ENCODE data around the gene OR11H6.
"Not testable (repeated sequence)": the region's sequence is repeated elsewhere in the genome, so short reads cannot be mapped to it uniquely, and the experiment has no call there.

The OR11H6 gene, protein sequence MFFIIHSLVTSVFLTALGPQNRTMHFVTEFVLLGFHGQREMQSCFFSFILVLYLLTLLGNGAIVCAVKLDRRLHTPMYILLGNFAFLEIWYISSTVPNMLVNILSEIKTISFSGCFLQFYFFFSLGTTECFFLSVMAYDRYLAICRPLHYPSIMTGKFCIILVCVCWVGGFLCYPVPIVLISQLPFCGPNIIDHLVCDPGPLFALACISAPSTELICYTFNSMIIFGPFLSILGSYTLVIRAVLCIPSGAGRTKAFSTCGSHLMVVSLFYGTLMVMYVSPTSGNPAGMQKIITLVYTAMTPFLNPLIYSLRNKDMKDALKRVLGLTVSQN

DNA sequence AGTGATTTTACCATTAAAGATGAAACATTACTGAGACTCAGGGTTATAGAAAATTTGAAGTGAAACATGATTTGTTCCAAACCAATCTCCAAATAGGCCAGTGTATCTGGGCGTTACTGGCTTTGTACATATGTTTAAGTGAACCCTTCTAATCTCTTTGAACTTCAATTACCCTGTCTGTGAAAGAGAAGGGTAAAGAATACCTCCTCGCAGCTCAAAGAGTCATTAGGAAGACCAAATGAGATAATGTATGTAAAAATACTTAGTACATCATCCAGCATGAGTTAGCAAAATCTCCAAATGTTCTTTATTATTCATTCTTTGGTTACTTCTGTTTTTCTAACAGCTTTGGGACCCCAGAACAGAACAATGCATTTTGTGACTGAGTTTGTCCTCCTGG lies at the start of gene OR11H6:
Gene OR11H6, plus strand, starts transcription at position 301 of the 400 bp plus-strand sequence. Its CDS starts 0 bp downstream, at position 301.
- no peaks in the 10 kb centered on the region for H3K9me3 ChIP-seq (ENCODE audit: low read length)
- H3K27me3 ChIP-seq (ENCODE audit: insufficient read depth, low read length), result peaks cover 4% of the 10 kb centered on the region

DNA sequence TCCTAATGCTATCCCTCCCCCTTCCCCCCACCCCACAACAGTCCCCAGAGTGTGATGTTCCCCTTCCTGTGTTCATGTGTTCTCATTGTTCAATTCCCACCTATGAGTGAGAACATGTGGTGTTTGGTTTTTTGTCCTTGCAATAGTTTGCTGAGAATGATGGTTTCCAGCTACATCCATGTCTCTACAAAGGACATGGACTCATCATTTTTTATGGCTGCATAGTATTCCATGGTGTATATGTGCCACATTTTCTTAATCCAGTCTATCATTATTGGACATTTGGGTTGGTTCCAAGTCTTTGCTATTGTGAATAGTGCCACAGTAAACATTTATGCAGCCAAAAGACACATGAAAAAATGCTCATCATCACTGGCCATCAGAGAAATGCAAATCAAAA lies 49.3 kb upstream of the OR11H6 start:
- not testable (repeated sequence) for H3K9me3 ChIP-seq (ENCODE audit: low read length)

More for the DNA sequence above, at the start of gene OR11H6:
- H3K4me1 ChIP-seq (ENCODE audit: insufficient read depth, low read length), result no peaks in the 10 kb centered on the region
- no peaks in the 10 kb centered on the region for H3K36me3 ChIP-seq (ENCODE audit: insufficient read depth, low read length)
- H3K4me3 ChIP-seq (ENCODE audit: low read length), result no peak within 1 kb of the TSS
- H2AFZ ChIP-seq (ENCODE audit: low read depth, low read length), result no peak within 1 kb of the TSS

DNA sequence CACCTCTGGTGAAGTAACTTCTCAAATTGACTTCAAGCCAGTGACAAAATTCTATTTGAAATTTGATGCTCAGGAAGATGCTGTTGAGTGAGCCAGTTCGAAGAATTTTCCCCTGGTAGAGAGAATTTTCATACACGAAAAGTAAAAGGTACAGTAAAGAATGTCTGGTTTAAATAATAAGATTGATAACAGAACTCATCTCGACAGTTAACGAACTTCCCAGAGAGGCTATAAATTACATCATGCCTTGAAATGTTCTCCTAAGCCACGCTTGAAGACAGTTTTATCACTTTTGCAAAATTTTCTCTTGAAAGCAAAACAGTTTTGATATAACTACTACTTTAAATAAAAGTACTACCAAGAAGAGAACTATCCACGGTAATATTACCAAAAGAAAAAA lies 47.2 kb upstream of the OR11H6 start:
- no peak overlapping the region for H2AFZ ChIP-seq (ENCODE audit: low read depth, low read length)
- no peak overlapping the region for H3K4me3 ChIP-seq (ENCODE audit: low read length)
- peaks cover under 1% of the 10 kb centered on the region for H3K27me3 ChIP-seq (ENCODE audit: insufficient read depth, low read length)
- no peaks in the 10 kb centered on the region for H3K9me3 ChIP-seq (ENCODE audit: low read length)
- no peaks in the 10 kb centered on the region for H3K36me3 ChIP-seq (ENCODE audit: insufficient read depth, low read length)
- H3K4me1 ChIP-seq (ENCODE audit: insufficient read depth, low read length), result no peaks in the 10 kb centered on the region

More for the DNA sequence above, 49.3 kb upstream of the OR11H6 start:
- not testable (repeated sequence) for H3K4me3 ChIP-seq (ENCODE audit: low read length); H3K27me3 ChIP-seq (ENCODE audit: insufficient read depth, low read length); H2AFZ ChIP-seq (ENCODE audit: low read depth, low read length); H3K4me1 ChIP-seq (ENCODE audit: insufficient read depth, low read length); H3K36me3 ChIP-seq (ENCODE audit: insufficient read depth, low read length)

DNA sequence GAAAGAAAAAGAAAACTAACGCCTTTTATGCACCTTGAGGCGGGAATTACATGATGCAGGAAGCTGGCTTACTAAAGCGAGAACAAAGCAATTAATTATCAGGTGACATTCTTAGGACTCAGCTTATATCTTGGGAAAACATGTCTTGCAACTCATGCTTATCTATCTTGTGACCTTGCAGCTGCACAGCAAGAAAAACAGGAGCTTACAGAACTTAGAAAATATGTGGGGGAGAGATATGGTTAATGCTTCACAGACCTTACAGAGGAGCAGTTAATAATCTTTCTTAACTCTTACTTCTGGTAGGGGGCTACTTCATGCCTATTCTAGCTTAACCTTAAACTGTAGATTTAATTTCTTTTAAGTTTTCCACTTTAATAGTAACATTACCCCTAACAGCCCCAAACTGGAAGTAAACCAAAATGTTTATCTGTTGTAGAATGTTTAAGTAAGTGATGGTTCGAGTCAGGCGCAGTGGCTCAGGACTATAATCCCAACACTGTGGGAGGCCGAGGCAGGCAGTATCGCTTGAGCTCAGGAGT lies 46.0 kb upstream of the OR11H6 start:
- Histone ChIP-seq H2AFZ (ENCODE audit: low read depth, low read length) (no peak overlapping the region), H3K36me3 (ENCODE audit: insufficient read depth, low read length) (no peaks in the 10 kb centered on the region), H3K27me3 (ENCODE audit: insufficient read depth, low read length) (peaks cover 2% of the 10 kb centered on the region), H3K4me3 (ENCODE audit: low read length) (no peak overlapping the region), H3K4me1 (ENCODE audit: insufficient read depth, low read length) (no peaks in the 10 kb centered on the region), H3K9me3 (ENCODE audit: low read length) (no peaks in the 10 kb centered on the region)

DNA sequence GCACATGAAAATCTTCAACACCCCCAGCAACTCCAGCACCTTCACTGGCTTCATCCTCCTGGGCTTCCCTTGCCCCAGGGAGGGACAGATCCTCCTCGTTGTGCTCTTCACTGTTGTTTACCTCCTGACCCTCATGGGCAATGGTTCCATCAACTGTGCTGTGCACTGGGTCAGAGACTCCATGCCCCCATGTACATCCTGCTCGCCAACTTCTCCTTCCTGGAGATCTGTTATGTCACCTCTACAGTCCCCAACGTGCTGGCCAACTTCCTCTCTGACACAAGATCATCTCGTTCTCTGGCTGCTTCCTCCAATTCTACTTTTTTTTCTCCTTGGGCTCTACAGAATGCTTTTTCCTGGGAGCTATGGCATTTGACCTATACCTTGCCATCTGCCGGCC lies 44.3 kb upstream of the OR11H6 start:
- H3K36me3 ChIP-seq (ENCODE audit: insufficient read depth, low read length), result no peaks in the 10 kb centered on the region
- H3K4me3 ChIP-seq (ENCODE audit: low read length), result no peak overlapping the region
- no peaks in the 10 kb centered on the region for H3K9me3 ChIP-seq (ENCODE audit: low read length)
- H3K4me1 ChIP-seq (ENCODE audit: insufficient read depth, low read length), result no peaks in the 10 kb centered on the region
- H2AFZ ChIP-seq (ENCODE audit: low read depth, low read length), result no peak overlapping the region
- peaks cover 2% of the 10 kb centered on the region for H3K27me3 ChIP-seq (ENCODE audit: insufficient read depth, low read length)

DNA sequence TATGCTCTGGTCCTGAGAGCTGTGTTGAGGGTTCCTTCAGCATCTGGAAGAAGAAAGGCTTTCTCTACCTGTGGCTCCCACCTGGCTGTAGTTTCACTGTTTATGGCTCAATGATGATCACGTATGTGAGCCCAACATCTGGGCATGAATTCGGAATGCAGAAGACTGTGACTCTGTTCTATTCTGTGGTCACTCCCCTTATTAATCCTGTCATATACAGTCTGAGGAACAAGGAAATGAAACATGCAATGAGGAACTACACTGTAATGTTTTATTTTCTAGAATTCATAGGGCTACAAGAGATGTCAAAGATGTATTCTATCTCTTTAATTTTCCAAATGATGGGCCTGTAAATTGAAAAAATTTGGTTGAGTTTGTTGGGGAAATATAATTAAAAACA lies 43.6 kb upstream of the OR11H6 start:
- Histone ChIP-seq H3K4me3 (ENCODE audit: low read length) (no peak overlapping the region), H3K4me1 (ENCODE audit: insufficient read depth, low read length) (no peaks in the 10 kb centered on the region), H3K36me3 (ENCODE audit: insufficient read depth, low read length) (no peaks in the 10 kb centered on the region), H3K27me3 (ENCODE audit: insufficient read depth, low read length) (peaks cover 2% of the 10 kb centered on the region), H3K9me3 (ENCODE audit: low read length) (no peaks in the 10 kb centered on the region), H2AFZ (ENCODE audit: low read depth, low read length) (no peak overlapping the region)

DNA sequence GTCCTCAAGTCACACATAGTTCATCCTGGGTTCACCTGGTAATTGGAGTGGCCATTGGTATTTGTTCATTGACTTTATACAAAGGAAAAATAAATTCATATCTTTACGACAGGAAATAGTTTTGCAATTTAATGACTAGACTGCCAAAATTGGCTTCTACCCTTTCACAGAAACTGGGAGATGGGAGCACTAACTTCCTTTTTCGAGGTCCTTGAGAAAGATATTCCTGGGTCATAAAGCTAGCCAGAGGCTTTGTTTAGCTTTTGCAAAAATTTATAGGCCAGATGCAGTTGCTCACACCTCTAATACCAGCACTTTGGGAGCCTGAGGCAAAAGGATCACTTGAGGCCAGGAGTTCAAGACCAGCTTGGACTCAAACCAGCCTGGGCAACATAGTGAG lies 43.0 kb upstream of the OR11H6 start:
- Histone ChIP-seq H3K9me3 (ENCODE audit: low read length) (no peaks in the 10 kb centered on the region), H3K4me3 (ENCODE audit: low read length) (no peak overlapping the region), H2AFZ (ENCODE audit: low read depth, low read length) (no peak overlapping the region), H3K4me1 (ENCODE audit: insufficient read depth, low read length) (no peaks in the 10 kb centered on the region), H3K36me3 (ENCODE audit: insufficient read depth, low read length) (no peaks in the 10 kb centered on the region), H3K27me3 (ENCODE audit: insufficient read depth, low read length) (peaks cover 2% of the 10 kb centered on the region)

DNA sequence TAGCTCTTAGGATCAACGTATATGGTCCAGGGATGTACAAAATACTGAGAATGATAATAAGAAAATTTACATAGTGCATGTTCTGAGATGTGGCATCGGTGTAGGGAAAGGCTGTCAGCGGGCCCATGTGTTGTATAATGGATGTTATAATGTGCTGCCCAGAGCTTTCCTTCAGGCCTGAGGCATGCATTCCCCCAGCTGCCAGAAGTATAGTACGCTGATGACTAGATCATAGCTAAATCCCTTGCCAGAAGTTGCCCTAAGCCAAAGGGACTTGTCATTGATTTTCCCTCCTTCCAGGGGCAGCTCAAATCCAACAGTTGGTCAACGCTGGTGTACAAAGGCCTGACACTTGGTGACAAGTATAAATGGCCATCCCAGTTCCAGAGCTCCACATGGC lies 39.3 kb upstream of the OR11H6 start:
- H3K4me3 ChIP-seq (ENCODE audit: low read length), result no peak overlapping the region
- no peaks in the 10 kb centered on the region for H3K9me3 ChIP-seq (ENCODE audit: low read length)
- no peaks in the 10 kb centered on the region for H3K4me1 ChIP-seq (ENCODE audit: insufficient read depth, low read length)
- no peaks in the 10 kb centered on the region for H3K36me3 ChIP-seq (ENCODE audit: insufficient read depth, low read length)
- no peak overlapping the region for H2AFZ ChIP-seq (ENCODE audit: low read depth, low read length)
- peaks cover 2% of the 10 kb centered on the region for H3K27me3 ChIP-seq (ENCODE audit: insufficient read depth, low read length)

DNA sequence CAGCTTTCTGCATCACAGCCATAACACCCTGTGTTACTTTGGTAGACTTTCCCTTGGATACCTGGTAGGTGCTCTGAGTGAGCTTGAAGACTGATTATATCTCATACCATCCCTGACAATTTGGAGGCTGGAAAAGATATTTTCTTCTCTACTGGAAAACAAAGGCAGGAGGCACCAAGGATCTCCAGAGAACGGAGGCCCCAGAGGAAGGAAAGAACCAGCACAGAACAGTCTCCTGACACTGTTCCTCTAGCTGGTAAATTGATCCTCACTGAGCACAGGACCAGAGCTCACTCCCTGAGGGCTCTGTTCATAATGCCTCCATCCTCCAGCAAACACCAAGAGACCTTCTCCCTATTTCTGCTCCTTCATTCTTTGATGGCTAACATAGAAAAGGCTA lies 32.9 kb upstream of the OR11H6 start, which contains the start of gene OR11G2:
Gene OR11G2, plus strand, starts transcription at position 301 of the 400 bp plus-strand sequence. CDS start 6,542 bp downstream, outside the sequence.
- no peak within 1 kb of the TSS for H2AFZ ChIP-seq (ENCODE audit: low read depth, low read length)
- H3K4me3 ChIP-seq (ENCODE audit: low read length), result no peak within 1 kb of the TSS
- no peaks in the 10 kb centered on the region for H3K4me1 ChIP-seq (ENCODE audit: insufficient read depth, low read length)
- no peaks in the 10 kb centered on the region for H3K9me3 ChIP-seq (ENCODE audit: low read length)
- peaks cover 7% of the 10 kb centered on the region for H3K27me3 ChIP-seq (ENCODE audit: insufficient read depth, low read length)
- no peaks in the 10 kb centered on the region for H3K36me3 ChIP-seq (ENCODE audit: insufficient read depth, low read length)

DNA sequence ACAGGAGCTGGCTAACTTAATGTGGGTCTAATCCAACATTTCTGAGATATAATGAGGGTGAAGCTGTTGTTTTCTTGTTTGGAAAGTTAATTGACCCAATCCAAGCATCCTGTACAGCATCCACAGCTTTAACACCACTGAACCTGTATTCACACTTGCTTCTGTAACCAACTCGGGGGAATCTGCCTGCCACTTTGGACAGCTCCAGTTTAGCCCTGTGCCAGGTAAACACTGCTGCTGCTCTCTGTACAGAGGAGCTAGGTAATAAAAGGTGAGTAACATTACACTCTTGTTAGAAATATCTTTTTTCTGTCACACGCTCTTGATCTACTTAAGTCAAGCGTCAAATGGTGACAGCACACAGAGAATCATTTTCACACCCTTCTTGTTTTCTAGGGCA lies 32.1 kb upstream of the OR11H6 start:
- H3K36me3 ChIP-seq (ENCODE audit: insufficient read depth, low read length), result no peaks in the 10 kb centered on the region
- no peaks in the 10 kb centered on the region for H3K9me3 ChIP-seq (ENCODE audit: low read length)
- peaks cover 7% of the 10 kb centered on the region for H3K27me3 ChIP-seq (ENCODE audit: insufficient read depth, low read length)
- H3K4me3 ChIP-seq (ENCODE audit: low read length), result no peak overlapping the region
- no peak overlapping the region for H2AFZ ChIP-seq (ENCODE audit: low read depth, low read length)
- no peaks in the 10 kb centered on the region for H3K4me1 ChIP-seq (ENCODE audit: insufficient read depth, low read length)

DNA sequence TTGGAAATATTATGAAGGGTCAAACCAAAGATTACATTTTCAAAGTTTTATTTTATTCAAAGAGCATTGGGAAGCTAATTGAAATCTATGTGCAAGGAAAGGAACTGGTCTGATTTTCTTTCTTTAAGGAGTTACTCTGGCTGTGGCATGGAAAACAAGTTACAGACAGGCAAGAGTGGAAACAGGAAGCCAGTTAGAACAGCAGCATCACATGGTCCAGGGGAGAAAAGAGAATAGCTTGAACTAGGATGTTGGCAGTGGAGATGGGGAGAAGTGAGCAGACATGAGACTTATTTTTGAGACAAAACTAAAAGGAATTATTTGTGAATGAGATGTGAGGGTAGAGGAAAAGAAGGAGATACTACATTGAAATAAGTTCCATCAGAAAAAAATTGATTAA lies 29.4 kb upstream of the OR11H6 start:
- H3K4me3 ChIP-seq (ENCODE audit: low read length), result no peak overlapping the region
- H3K27me3 ChIP-seq (ENCODE audit: insufficient read depth, low read length), result peaks cover 11% of the 10 kb centered on the region
- no peaks in the 10 kb centered on the region for H3K36me3 ChIP-seq (ENCODE audit: insufficient read depth, low read length)
- no peak overlapping the region for H2AFZ ChIP-seq (ENCODE audit: low read depth, low read length)
- H3K4me1 ChIP-seq (ENCODE audit: insufficient read depth, low read length), result no peaks in the 10 kb centered on the region
- no peaks in the 10 kb centered on the region for H3K9me3 ChIP-seq (ENCODE audit: low read length)

DNA sequence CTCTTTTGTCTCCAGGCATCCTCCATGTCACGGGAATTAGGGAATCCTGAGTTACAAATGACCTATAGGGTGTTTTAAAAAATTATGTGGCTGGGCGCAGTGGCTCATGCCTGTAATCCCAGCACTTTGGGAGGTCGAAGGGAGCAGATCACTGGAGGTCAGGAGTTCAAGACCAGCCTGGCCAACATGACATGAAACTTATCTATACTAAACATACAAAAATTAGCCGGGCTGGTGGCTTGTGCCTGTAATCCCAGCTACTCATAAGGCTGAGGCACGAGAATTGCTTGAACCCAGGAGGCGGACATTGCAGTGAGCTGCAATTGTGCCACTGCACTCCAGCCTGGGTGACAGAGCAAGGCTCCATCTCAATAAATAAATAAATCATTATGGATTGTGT lies 28.3 kb upstream of the OR11H6 start:
- H3K4me1 ChIP-seq (ENCODE audit: insufficient read depth, low read length); H3K4me3 ChIP-seq (ENCODE audit: low read length); H2AFZ ChIP-seq (ENCODE audit: low read depth, low read length); H3K9me3 ChIP-seq (ENCODE audit: low read length); H3K36me3 ChIP-seq (ENCODE audit: insufficient read depth, low read length): not testable (repeated sequence)
- H3K27me3 ChIP-seq (ENCODE audit: insufficient read depth, low read length), result peaks cover 11% of the 10 kb centered on the region

DNA sequence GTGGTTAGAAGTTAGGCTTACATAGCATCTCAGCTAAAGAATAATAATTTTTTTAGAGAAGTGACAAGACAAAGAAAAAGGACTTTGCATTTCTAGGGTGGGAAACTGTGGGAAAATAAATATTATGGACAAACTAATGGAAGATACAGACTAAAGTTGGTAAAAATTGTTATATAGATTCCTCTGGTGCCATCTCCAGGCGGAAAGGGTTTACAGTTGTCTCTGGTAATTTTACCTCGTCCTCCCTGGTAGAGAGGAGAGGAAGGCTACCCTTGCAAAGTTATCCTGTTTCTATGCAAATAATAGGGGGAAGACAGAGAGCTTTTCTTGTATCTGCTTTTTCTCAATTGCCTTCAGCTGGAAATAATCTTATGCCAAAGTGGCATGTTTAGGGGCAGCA lies 27.6 kb upstream of the OR11H6 start:
- H3K27me3 ChIP-seq (ENCODE audit: insufficient read depth, low read length), result peaks cover 11% of the 10 kb centered on the region
- H3K4me1 ChIP-seq (ENCODE audit: insufficient read depth, low read length), result no peaks in the 10 kb centered on the region
- H3K4me3 ChIP-seq (ENCODE audit: low read length), result no peak overlapping the region
- no peaks in the 10 kb centered on the region for H3K9me3 ChIP-seq (ENCODE audit: low read length)
- H2AFZ ChIP-seq (ENCODE audit: low read depth, low read length), result no peak overlapping the region
- no peaks in the 10 kb centered on the region for H3K36me3 ChIP-seq (ENCODE audit: insufficient read depth, low read length)

DNA sequence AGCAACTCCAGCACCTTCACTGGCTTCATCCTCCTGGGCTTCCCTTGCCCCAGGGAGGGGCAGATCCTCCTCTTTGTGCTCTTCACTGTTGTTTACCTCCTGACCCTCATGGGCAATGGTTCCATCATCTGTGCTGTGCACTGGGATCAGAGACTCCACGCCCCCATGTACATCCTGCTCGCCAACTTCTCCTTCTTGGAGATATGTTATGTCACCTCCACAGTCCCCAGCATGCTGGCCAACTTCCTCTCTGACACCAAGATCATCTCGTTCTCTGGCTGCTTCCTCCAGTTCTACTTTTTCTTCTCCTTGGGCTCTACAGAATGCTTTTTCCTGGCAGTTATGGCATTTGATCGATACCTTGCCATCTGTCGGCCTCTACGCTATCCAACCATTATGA lies 26.1 kb upstream of the OR11H6 start:
- Histone ChIP-seq H3K36me3 (ENCODE audit: insufficient read depth, low read length) (no peaks in the 10 kb centered on the region), H3K27me3 (ENCODE audit: insufficient read depth, low read length) (peaks cover 8% of the 10 kb centered on the region), H3K9me3 (ENCODE audit: low read length) (no peaks in the 10 kb centered on the region), H3K4me1 (ENCODE audit: insufficient read depth, low read length) (no peaks in the 10 kb centered on the region), H2AFZ (ENCODE audit: low read depth, low read length) (no peak overlapping the region), H3K4me3 (ENCODE audit: low read length) (no peak overlapping the region)
